SK-N-SH (cell line): ENCODE measurements around the gene HPCA. TPM values are rescaled to one million over a fixed set of nuclear protein-coding genes. Genes with fewer than 3 reads are reported as not detected.

Experiments used
- CTCF ChIA-PET: fragments of 300-600, 350-600 bp; formaldehyde crosslinking; extraction: SDS; loops from one replicate; lab custom pipeline; 2021; lab: Yijun Ruan, JAX
- POLR2A ChIA-PET: fragments of 350-600 bp; sonication (Branson Sonifier 250); formaldehyde crosslinking; extraction: SDS; loops from one replicate; lab custom pipeline; 2020; ENCODE audit warnings: antibody characterized with exemption, inconsistent platforms; lab: Yijun Ruan, JAX
- DNase-seq: peaks from one replicate; pipeline ENCODE4 v3.0.0; 2012
- H2AFZ ChIP-seq: fragments of 200-600 bp; sonication (generic); 2 replicates; pipeline ENCODE4 v1.8.1; 2016; ENCODE audit warnings: antibody characterized with exemption, mild to moderate bottlenecking, low read depth
- H3F3A ChIP-seq: fragments of 200-600 bp; sonication (generic); replicated peaks from 2 replicates; pipeline ENCODE3; 2016; ENCODE audit warnings: antibody characterized with exemption, mild to moderate bottlenecking; ENCODE audit not compliant: insufficient read depth
- H3K27ac ChIP-seq, 2 experiments: fragments of 200-500 bp in 1 of 2; fragments of 200-600 bp in 1 of 2; sonication (Bioruptor generic) in 1 of 2; sonication (generic), shearing (Covaris generic) in 1 of 2; 2 replicates each; pipeline versions ENCODE4 v1.5.1 to v1.6.1; 2014 to 2016; ENCODE audit warnings: low read depth in 2 of 2, inconsistent platforms in 1 of 2, low read length in 1 of 2, mild to moderate bottlenecking in 1 of 2, mixed read lengths in 1 of 2
- H3K27me3 ChIP-seq: fragments of 200-600 bp; sonication (generic), shearing (Covaris generic); 2 replicates; pipeline ENCODE4 v1.6.1; 2016; ENCODE audit warnings: mixed run types; ENCODE audit not compliant: insufficient read depth
- H3K36me3 ChIP-seq, 2 experiments: fragments of 200-500 bp in 1 of 2; fragments of 200-600 bp in 1 of 2; sonication (Bioruptor generic) in 1 of 2; sonication (generic) in 1 of 2; replicated peaks in 1 of 2; 2 replicates each; pipeline versions ENCODE3 to v1.5.1; 2014 to 2016; ENCODE audit warnings: low read length in 1 of 2, mild to moderate bottlenecking in 1 of 2; ENCODE audit not compliant: insufficient read depth in 2 of 2, control insufficient read depth in 1 of 2
- H3K4me1 ChIP-seq, 2 experiments: fragments of 200-500 bp in 1 of 2; fragments of 200-600 bp in 1 of 2; sonication (Bioruptor generic) in 1 of 2; sonication (generic), shearing (Covaris generic) in 1 of 2; 2 replicates each; pipeline versions ENCODE4 v1.5.1 to v1.6.1; 2014 to 2016; ENCODE audit warnings: low read depth in 1 of 2, low read length in 1 of 2, mixed run types in 1 of 2; ENCODE audit not compliant: insufficient read depth in 2 of 2, control insufficient read depth in 1 of 2
- H3K4me2 ChIP-seq: fragments of 200-600 bp; sonication (generic), shearing (Covaris generic); 2 replicates; pipeline ENCODE4 v1.6.1; 2017; ENCODE audit warnings: mixed run types
- H3K4me3 ChIP-seq, 2 experiments: fragments of 200-500 bp in 1 of 2; fragments of 200-600 bp in 1 of 2; sonication (Bioruptor generic) in 1 of 2; sonication (generic), shearing (Covaris generic) in 1 of 2; 2 replicates each; pipeline versions ENCODE4 v1.5.1 to v1.8.1; 2014 to 2016; ENCODE audit warnings: low read depth in 2 of 2, inconsistent platforms in 1 of 2, low read length in 1 of 2, mild to moderate bottlenecking in 1 of 2, mixed read lengths in 1 of 2, moderate library complexity in 1 of 2
- H3K79me2 ChIP-seq: fragments of 200-600 bp; sonication (generic); 2 replicates; pipeline ENCODE4 v1.8.1; 2017; ENCODE audit warnings: mild to moderate bottlenecking; ENCODE audit not compliant: insufficient read depth
- H3K9ac ChIP-seq: fragments of 200-600 bp; sonication (generic); 2 replicates; pipeline ENCODE4 v1.6.1; 2017; ENCODE audit warnings: mixed run types
- H3K9me2 ChIP-seq: fragments of 200-600 bp; sonication (generic); 2 replicates; pipeline ENCODE4 v1.6.1; 2017; ENCODE audit warnings: mixed run types
- H3K9me3 ChIP-seq: fragments of 200-600 bp; sonication (generic); 2 replicates; pipeline ENCODE4 v1.6.1; 2017; ENCODE audit warnings: mixed run types, mild to moderate bottlenecking, moderate library complexity
- H4K20me1 ChIP-seq: fragments of 200-600 bp; sonication (generic); 2 replicates; pipeline ENCODE4 v1.6.1; 2017; ENCODE audit warnings: mild to moderate bottlenecking, mixed run types; ENCODE audit not compliant: insufficient read depth
- ELF1 ChIP-seq: IDR thresholded peaks from 2 replicates; pipeline ENCODE4 v1.4.0; 2012
- EP300 ChIP-seq, 2 experiments: IDR thresholded peaks; 2 replicates each; pipeline versions ENCODE4 v1.4.0 to v1.6.1; 2012; ENCODE audit warnings: borderline replicate concordance in 1 of 2, low read depth in 1 of 2, low read length in 1 of 2
- EZH2phosphoT487 ChIP-seq: fragments of 200-600 bp; sonication (generic); IDR thresholded peaks from 2 replicates; pipeline ENCODE4 v1.6.1; 2017; ENCODE audit warnings: low read depth, mixed run types, mild to moderate bottlenecking, antibody characterized with exemption, moderate library complexity, borderline replicate concordance
- FOSL2 ChIP-seq: IDR thresholded peaks from 2 replicates; pipeline ENCODE4 v1.4.0; 2012; ENCODE audit warnings: low read depth, mild to moderate bottlenecking, moderate library complexity, borderline replicate concordance
- FOXM1 ChIP-seq: IDR thresholded peaks from 2 replicates; pipeline ENCODE4 v1.4.0; 2012; ENCODE audit warnings: low read depth, mild to moderate bottlenecking
- GABPA ChIP-seq: IDR thresholded peaks from 2 replicates; pipeline ENCODE4 v1.4.0; 2012; ENCODE audit warnings: low read depth, mild to moderate bottlenecking
- MAX ChIP-seq: IDR thresholded peaks from 2 replicates; pipeline ENCODE4 v1.4.0; 2012; ENCODE audit warnings: low read depth
- RAD21 ChIP-seq: IDR thresholded peaks from 2 replicates; pipeline ENCODE4 v1.6.1; 2012; ENCODE audit warnings: mild to moderate bottlenecking, low read length
- RCOR1 ChIP-seq: fragments of 150-350 bp; IDR thresholded peaks from 2 replicates; pipeline ENCODE4 v1.6.1; 2017; ENCODE audit warnings: antibody characterized with exemption, low read length
- RFX5 ChIP-seq: IDR thresholded peaks from 2 replicates; pipeline ENCODE4 v1.6.1; 2012; ENCODE audit warnings: mild to moderate bottlenecking, improper control_type of control experiment, low read length
- RXRA ChIP-seq: IDR thresholded peaks from 2 replicates; pipeline ENCODE4 v1.4.0; 2012; ENCODE audit warnings: low read depth, mild to moderate bottlenecking, borderline replicate concordance
- SIN3A ChIP-seq: IDR thresholded peaks from 2 replicates; pipeline ENCODE4 v1.6.1; 2012; ENCODE audit warnings: low read depth, mild to moderate bottlenecking, low read length, moderate library complexity, borderline replicate concordance
- SMC3 ChIP-seq: IDR thresholded peaks from 2 replicates; pipeline ENCODE4 v1.6.1; 2012; ENCODE audit warnings: low read depth, low read length, improper control_type of control experiment
- TAF1 ChIP-seq: IDR thresholded peaks from 2 replicates; pipeline ENCODE4 v1.6.1; 2012; ENCODE audit warnings: low read depth, mild to moderate bottlenecking, low read length, moderate library complexity, borderline replicate concordance
- TCF12 ChIP-seq: IDR thresholded peaks from 2 replicates; pipeline ENCODE4 v1.4.0; 2012
- ZBTB33 ChIP-seq: IDR thresholded peaks from 2 replicates; pipeline ENCODE4 v1.4.0; 2012; ENCODE audit warnings: low read depth, borderline replicate concordance
- WGBS: methylation state at CpG from one replicate; pipeline ENCODE4 v1.1.6; 2017; ENCODE audit warnings: low lambda C conversion rate; 5-methylcytosine and 5-hydroxymethylcytosine counted together
- polyA plus RNA-seq, 3 experiments: library from polyadenylated mRNA; depleted of rRNA; stranded (reverse); fragments of >200 nt; gene quantifications; 2 replicates each; pipeline ENCODE4 v1.2.3, GENCODE V29; 2012

HPCA gene
- polyA plus RNA-seq, 1 of the 3 experiments (the other 2 are of a cell fraction): not detected

GRCh38 chr1:32858791-32859190, 27.5 kb upstream of the HPCA start:
- no peak overlapping the region for H2AFZ ChIP-seq
- CTCF ChIA-PET: interaction anchor here (1.3 to 2.1 kb wide), 4 partner anchors 13 to 147 kb away, joined by 3 to 5 read pairs (median 4); no protein-coding TSS in a partner anchor
- H3K27me3 ChIP-seq: no peaks in the 10 kb centered on the region
- POLR2A ChIA-PET: no interaction called here
- peaks cover 31 to 72% of the 10 kb centered on the region in 2 experiments for H3K36me3 ChIP-seq
- H3K79me2 ChIP-seq: no peaks in the 10 kb centered on the region
- WGBS: over 99% methylated on average over 7 of the region's 7 CpGs
- H3K9ac ChIP-seq: no peak overlapping the region
- no peak overlapping the region for H3K4me3 ChIP-seq
- H3K9me2 ChIP-seq: no peaks in the 10 kb centered on the region
- no peak for DNase-seq
- H3K4me1 ChIP-seq: no peaks in the 10 kb centered on the region
- no peak for TF ChIP-seq FOSL2
- TF ChIP-seq ZBTB33: no peak
- no peak for TF ChIP-seq RXRA
- no peak for TF ChIP-seq RAD21
- no peaks in the 10 kb centered on the region for H4K20me1 ChIP-seq
- no peak overlapping the region for H3K4me2 ChIP-seq
- no peaks in the 10 kb centered on the region for H3K9me3 ChIP-seq
- no peak overlapping the region for H3K27ac ChIP-seq
- no peaks in the 10 kb centered on the region for H3F3A ChIP-seq

GRCh38 chr1:32859915-32860314, 26.4 kb upstream of the HPCA start:
- no peak overlapping the region for H3K9ac ChIP-seq
- H3K4me3 ChIP-seq: no peak overlapping the region
- H3K27ac ChIP-seq: no peak overlapping the region
- H4K20me1 ChIP-seq: no peaks in the 10 kb centered on the region
- WGBS: 91% methylated on average over 2 of the region's 2 CpGs
- ChIA-PET CTCF (interaction anchor here (1.0 to 2.1 kb wide), 3 partner anchors 13 to 68 kb away, joined by 3 to 5 read pairs (median 3); no protein-coding TSS in a partner anchor), POLR2A (interaction anchor here (0.6 to 0.7 kb wide), 2 partner anchors 13 to 209 kb away, joined by 3 read pairs; partner anchors contain the start of gene RBBP4)
- TF ChIP-seq FOXM1 (no peak), TCF12 (no peak), EP300 (IDR thresholded peaks at IDR 0.05; ENCODE audit: borderline replicate concordance in 1 of 2, low read depth in 1 of 2, low read length in 1 of 2) (no peak), MAX (no peak), GABPA (no peak), SIN3A (no peak), SMC3 (no peak), TAF1 (no peak), ELF1 (no peak), RFX5 (no peak), FOSL2 (no peak), RCOR1 (no peak), EZH2phosphoT487 (no peak)
- H3K9me3 ChIP-seq: no peaks in the 10 kb centered on the region
- H2AFZ ChIP-seq: no peak overlapping the region
- no peaks in the 10 kb centered on the region for H3K4me1 ChIP-seq
- no peak overlapping the region for H3K4me2 ChIP-seq
- peaks cover 20 to 62% of the 10 kb centered on the region in 2 experiments for H3K36me3 ChIP-seq
- H3K79me2 ChIP-seq: no peaks in the 10 kb centered on the region
- no peaks in the 10 kb centered on the region for H3K27me3 ChIP-seq
- no peaks in the 10 kb centered on the region for H3F3A ChIP-seq
- no peaks in the 10 kb centered on the region for H3K9me2 ChIP-seq
- no peak for DNase-seq
